Measurements from ENCODE around the gene ADAM8.

- TF ChIP-seq POLR2A (IDR thresholded peaks at IDR 0.05), result no peak
- TF ChIP-seq CTCF (IDR thresholded peaks at IDR 0.05), result no peak
Observed at GRCh38 chr10:133303206-133303605, 26.5 kb upstream of the ADAM8 start.

All from esophagus squamous epithelium (tissue), 4 donors.